COLO829 (cell line): Measurements from ENCODE around the gene LONRF3.
A peak's percentile ranks its signal among the peaks of the same experiment; 100 is the strongest.
"Not testable (repeated sequence)": the region's sequence is repeated elsewhere in the genome, so short reads cannot be mapped to it uniquely, and the experiment has no call there.

Source experiments
- DNase-seq: peaks from one replicate; pipeline ENCODE4 v3.0.0; 2012; ENCODE audit warnings: low spot score

The LONRF3 gene

DNA sequence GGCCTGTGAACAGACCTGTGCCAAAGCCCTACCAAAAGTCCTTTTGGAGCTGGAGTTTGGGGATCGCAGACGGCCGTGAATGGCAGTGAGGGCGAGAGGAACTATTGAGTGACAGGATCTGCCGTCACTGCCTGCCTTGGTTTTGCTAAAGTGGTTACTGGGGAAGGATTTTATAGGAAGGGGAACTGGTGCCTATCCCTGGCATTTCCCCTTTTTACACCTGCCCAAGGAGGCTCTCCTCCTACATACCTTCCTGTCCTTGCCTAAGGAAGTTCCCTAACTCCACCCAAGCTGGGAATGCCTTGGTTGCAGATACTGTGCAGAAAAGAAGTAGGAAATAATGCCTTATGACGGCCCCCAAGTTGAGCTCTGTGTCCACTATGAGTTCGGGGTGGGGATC lies 14.5 kb downstream of the LONRF3 start:
- no peak for DNase-seq

DNA sequence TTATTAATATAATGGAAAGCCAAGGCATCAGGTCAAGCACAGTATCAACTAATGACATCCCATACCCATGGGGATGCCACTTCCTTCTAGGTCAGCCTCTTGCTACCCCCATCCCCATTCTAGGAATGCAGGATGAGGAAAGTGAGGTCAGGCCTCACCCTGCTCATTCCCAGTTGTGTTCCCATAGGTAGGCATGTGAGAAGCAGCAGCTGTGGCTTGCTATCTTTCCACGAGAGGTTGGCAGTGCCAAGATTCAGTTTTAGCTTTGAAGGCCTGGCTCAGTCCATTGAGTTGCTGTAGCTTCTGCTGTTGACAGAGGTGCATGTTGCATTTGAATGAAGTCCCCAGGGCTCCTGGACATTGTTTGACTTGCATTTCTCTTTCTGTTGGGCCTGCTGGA lies 15.5 kb downstream of the LONRF3 start:
- DNase-seq: no peak

DNA sequence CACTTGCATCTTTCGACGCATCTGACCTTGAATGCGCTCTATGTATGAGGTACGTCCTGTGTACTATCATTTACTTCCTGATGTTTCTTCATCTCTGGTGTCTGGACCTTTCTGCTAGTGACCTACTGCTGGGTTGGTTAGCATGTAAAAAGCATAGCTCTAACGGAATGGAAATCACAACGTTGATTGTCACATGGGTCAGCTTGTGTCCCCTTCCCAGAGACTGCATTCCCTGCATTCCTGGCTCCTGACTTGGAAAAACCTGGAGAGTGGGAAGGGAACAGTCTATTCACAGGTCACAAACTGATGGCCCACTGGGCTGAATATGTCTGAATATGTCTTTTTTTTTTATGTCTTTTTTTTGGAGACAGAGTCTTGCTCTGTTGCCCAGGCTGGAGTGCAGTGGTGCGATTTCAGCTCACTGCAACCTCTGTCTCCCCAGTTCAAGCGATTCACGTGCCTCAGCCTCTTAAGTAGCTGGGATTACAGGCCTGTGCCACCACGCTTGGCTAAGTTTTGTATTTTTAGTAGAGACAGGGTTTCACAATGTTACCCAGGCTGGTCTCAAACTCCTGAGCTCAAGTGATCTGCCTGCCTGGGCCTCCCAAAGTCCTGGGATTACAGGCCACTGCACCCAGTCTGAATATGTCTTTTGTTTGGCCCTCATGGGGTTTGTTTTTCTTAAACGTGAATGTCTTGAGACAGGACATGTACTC lies 16.3 kb downstream of the LONRF3 start:
- no peak for DNase-seq

DNA sequence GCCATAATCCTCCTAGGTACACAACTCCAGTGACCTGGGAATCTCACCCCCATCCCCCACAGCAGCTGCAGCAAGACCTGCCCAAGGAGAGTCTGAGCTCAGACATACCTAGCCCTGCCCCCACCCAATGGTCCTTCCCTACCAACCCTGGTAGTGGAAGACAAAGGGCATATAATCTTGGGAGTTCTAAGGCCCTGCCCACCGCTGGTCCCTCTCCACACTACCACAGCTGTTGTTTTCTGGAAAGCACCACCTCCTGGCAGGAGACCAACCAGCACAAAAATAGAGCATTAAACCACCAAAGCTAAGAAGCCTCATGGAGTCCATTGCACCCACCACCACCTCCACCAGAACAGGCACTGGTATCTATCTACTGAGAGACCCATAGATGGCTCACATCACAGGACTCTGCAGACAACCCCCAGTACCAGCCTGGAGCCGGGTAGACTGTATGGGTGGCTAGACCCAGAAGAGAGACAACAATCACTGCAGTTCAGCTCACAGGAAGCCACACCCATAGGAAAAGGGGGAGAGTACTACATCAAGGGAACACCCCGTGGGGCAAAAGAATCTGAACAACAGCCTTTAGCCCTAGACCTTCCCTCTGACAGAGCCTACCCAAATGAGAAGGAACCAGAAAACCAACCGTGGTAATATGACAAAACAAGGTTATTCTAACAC lies 18.2 kb downstream of the LONRF3 start:
- DNase-seq: not testable (repeated sequence)

DNA sequence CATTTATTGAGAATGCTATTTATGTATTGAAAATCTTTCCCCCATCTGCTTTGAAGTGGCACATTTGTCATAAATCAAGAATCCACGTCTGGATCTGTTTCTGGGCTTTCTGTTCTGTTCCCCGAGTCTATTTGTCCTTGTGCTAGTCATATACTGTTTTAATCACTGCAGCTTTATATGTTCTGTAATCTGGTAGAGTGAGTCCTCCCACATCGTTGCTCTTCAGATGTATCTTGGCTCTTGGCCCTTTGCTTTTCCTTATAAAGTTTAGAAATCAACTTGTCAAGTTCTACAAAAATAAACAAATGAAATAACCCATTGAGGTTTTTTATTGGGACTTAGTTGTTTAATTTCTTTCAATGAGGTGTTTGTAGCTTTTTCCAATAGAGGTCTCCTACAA lies 29.0 kb downstream of the LONRF3 start:
- DNase-seq: no peak

DNA sequence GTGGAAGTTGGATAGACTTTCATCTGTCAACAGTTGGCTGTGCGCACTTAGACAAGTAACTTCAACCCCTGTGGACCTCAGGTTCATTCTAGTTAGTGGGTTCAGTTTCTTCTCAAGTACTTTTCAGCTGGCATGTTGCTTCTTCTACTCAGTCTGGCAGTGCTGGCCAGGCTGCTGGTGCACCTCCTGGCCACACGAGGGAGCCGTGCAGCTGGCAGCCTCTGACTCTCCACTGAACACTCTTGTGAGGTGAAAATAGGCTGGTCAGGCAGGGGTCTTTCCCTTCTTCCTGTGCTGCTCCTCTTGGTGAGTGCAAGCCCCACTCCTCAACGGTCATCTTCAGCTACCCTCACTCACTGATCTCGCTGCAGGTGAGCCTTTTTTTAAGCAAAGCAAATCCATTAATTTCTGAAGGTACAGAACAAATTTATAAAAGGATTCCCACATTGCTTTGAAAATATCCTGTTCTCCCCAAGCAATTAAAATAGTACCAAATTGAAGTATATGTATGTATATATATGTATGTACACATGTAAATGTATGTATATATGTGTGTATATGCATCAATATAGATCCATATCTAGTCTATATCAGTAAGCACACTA lies 30.6 kb downstream of the LONRF3 start:
- DNase-seq: peak; percentile 36

DNA sequence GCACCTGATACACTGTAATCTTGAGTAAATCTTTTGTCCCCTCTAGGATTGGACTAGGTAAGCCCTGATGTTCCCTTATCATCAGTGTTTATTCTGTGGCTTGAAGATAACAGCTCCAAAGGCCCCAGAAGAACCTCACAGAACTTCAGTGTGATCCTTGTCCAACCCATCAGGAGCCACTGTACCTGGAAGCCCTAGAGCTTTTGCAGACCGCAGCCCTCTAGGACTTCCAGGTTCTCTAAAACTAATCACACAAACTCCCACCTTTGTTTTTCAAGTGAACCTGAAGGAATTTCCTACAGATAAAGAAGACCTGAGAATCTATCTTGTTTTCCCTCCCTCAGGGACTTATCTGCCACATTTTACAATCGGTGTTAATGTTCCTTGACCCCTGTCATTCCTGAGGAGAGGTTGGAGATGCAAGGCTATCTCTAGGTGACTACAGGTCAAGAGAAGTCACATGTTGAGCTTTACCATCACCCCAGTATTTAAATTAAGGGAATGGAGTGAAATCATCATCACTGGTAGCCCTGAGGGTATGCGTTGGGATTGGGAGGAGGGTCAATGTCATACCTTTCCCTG lies 32.9 kb downstream of the LONRF3 start:
- no peak for DNase-seq

DNA sequence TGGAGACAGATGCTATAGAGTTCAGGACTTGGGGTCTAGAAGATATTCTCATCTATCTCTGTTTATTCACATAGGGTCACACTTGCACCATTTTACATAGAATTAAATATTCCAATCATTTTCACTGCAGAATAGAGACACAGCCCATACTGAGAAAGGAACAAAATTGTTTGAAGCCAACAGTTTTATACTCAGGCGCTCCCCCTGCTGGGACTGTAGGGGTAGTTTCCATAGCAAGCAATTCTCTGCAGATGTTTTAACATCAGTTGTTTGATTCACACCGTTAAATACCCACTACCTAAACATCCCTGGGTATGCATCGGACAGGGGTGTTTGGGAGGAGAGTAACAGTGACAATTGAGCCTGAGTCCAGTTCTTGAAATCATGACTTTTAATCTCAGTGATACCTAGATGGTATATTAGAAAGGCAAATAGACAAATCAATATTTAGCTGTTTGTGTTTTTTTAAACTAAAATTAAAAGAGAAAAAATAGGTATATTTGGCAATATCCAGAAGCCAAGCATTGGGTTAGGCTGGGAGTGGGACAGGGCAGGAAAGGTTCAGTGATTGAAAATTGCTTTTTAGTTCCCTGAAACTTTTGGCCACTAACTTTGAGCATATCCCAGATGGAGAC lies 33.8 kb downstream of the LONRF3 start:
- DNase-seq: peak; percentile 56

DNA sequence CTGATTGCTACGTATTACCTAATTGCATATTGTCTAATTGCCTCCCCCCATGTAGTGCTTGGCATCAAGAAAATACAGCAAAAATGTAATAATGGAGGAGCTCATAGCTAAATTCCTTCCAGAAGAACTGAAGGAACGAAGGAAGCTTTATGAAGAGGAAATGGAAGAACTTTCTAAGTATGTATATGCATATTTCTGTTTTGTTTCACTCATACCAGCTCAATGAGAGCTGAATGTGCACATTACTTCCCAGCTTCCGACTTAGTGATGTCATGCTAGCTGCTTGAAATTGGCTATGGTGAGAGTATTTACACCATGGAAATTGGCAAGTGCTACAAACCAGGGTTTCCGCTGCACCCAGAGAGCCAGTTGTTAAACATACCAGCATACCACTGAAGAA lies 34.7 kb downstream of the LONRF3 start:
- DNase-seq: no peak

DNA sequence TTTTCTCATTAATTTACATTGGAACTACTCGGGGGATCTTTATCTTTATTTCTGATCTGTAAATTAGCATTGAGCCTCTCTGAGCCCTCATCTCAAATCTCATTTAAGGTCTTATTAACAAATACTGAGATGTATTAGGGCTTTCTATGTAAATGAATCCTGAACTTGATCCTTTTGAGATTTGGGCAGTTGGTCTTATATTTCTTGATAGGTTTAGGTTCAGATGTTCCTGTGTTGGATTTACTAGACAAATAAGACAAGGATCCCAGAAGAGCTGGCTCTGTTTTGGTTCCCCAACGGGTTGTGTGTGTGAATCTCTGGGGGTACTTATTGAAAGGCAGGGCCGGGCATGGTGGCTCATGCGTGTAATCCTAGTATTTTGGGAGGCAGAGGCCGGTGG lies 36.1 kb downstream of the LONRF3 start:
- no peak for DNase-seq

DNA sequence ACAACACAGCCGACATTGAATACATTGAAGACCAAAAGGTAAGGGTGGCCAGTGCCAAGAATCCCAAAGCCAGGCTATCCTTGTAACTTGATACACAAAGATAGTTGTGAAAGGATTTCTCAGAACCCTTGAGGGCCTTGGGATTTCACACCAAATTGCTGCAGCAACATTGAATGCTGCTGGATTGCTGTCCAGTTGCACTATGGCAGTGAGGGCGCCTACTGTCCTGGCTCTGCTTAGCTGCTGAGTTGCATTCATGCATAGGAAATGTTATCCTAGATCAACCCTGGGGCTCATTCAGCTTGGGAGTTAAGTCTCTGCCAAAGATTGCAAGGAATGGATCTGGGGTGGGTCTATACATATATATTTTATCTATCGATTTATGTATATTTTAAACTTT lies 38.7 kb downstream of the LONRF3 start:
- DNase-seq: no peak

DNA sequence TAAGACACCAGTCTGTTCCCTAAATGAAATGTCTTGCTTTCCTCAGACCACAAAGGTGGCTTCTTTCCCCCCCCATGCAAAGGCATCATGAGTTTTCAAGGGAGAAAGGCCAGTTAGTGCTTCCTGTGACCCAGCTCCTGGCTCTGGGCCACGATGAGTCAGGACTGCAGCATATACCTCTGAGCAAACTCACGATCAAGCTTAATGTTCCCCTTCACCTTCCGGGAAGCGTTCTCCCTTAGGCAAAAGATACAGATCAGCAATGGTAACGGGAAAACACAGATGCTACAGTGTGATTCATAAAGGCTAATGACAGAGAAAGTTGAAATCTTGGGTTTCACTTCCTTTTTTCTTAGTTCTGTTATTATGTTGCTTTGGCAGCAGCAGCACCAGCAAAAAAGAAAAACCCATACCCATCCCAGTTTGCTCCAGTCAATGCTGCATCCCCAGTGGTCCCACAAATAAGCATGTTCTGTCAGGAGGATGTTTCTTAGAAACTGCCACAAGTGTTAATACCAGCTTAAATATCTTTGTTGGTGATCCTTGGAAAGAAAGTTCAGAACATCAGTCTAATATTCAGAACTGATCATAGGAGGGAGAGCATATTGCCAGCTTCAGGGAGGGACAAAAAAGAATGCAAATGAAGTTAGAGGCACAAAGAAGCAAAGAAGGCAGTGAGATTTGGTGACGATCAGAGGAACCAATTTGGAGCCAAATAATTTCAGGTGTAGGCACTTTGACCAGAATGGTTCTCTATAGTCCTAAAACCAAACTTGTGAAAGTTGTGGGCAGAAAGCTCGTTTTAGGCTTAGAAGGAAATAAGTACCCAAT lies 41.2 kb downstream of the LONRF3 start:
- peak; percentile 73 for DNase-seq

DNA sequence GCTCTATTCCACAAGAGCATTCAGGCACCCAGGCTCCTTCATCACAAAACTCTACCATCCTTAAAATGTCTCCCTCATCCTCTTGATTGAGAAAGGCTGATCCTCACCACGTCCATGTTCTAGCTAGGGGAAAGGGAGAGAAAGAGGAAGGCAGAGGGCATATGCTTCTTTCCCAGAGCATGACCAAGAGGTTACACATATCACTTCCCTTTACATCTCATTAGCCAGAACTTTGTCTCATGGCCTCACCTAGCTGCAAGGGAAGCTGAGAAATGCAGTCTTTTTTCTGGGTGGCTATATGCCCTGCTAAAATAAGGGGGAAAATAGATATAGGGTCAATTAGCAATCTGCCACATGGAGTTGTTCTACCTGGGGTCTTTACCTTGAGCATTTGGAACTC lies 42.7 kb downstream of the LONRF3 start:
- DNase-seq: no peak

DNA sequence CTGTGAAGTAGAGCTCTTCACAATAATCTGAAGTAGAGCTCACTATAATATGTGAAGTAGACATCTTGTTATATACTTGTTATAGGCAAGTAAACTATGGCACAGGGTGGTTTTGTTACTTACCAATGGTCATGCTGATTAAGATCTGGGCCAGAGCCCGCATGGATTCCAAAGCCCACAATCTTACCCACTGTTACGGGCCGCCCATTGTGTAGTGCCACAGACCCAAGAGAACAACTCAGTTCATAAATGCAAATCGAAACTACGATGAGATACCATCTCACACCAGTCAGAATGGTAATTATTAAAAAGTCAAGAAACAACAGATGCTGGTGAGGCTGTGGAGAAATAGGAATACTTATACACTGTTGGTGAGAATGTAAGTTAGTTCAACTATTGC lies 51.5 kb downstream of the LONRF3 start:
- no peak for DNase-seq

DNA sequence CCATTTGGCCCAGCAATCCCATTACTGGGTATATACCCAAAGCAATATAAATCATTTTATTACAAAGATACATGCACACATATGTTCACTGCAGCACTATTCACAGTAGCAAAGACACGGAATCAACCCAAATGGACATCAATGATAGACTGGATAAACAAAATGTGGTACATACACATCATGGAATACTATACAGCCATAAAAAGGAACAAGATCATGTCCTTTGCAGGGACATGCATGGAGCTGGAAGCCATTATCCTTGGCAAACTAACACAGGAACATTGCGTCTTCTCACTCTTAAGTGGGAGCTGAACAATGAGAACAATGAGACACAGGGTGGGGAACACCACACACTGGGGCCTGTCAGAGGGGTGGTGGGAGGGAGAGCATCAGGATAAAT lies 51.9 kb downstream of the LONRF3 start:
- DNase-seq: not testable (repeated sequence)

DNA sequence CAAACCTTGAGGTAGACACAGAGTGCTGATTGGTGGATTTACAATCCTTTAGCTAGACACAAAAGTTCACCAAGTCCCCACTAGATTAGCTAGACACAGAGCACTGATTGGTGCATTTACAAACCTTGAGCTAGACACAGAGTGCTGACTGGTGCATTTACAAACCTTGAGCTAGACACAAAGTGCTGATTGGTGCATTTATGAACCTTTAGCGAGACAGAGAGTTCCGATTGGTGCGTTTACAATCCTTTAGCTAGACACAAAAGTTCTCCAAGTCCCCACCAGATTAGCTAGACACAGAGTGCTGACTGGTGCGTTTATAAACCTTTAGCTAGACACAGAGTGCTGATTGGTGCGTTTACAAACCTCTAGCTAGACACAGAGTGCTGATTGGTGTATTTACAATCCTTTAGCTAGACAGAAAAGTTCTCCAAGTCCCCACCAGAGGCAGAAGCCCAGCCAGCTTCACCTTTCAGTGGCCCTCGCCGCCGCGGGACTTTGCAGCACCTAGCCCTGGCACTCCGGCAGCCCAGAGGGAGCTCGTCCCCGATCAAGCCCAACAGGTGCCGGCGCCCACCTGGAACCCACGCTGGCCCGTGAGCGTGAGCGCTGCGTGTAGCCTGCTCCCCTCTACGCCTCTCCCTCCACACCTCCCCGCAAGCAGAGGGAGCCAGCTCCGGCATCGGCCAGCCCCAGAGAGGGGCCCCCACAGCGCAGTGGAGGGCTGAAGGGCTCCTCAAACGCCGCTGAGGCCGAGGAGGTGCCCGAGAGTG lies 53.7 kb downstream of the LONRF3 start:
- DNase-seq: not testable (repeated sequence)

DNA sequence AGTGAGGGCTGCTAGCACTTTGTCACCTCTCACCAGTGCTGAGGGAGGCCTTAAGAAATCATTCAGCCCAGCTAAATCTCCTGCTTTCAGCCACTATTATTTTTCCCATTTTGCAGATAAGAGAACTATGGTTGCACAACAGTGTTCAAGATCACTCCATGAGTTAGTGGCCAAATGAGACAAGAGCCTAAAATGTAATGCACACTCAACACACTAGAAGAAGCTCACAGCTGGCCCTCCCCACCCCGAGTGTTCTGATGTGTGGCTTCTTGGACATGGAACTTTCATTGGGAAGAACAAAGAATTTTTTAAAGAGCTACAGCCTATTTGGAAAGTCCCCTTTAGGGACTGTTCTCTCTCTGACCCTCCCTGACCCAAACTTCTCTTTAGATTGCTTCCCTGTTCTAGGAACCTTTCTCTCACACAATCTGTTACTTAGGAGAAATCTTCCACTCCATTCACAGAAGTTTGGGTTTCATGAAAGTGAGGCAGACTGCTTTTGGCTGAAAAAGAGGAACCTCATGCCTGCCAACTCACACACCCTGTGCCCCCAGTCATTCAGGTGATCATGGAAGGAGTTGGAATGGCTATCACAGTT lies 54.4 kb downstream of the LONRF3 start:
- DNase-seq: no peak

DNA sequence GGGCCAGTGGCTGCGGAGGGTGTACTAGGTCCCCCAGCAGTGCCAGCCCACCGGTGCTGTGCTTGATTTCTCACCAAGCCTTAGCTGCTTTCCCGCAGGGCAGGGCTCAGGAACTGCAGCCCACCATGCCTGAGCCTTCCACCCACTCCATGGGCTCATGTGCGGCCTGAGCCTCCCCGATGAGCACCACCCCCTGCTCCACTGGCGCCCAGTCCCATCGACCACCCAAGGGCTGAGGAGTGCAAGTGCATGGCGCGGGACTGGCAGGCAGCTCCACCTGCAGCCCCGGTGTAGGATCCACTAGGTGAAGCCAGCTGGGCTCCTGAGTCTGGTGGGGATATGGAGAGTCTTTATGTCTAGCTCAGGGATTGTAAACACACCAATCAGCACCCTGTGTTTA lies 55.2 kb downstream of the LONRF3 start:
- not testable (repeated sequence) for DNase-seq

DNA sequence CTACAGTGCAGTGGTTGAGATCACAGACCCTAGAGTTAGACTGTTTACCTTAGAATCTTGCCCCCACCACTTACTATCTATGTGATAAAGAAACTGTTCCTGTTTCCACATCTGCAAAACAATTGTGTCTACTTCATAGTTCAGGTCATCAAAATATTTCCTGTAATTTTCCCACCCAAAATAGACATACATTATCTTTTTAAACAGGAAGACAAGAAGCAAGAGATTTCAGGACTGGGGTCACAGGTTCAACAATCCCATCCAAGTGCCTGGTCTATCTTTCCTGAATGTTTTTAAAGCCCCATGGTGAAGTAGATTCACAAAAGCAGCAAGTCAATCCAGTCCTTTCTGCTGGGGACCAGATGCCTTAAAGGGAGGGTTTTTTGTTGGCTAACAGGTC lies 56.6 kb downstream of the LONRF3 start:
- DNase-seq: no peak
